ENCODE measurements around the gene DSCAM. TPM values are rescaled to one million over a fixed set of nuclear protein-coding genes. Genes with fewer than 3 reads are reported as not detected.

The DSCAM gene
- polyA plus RNA-seq, 1 experiment = not detected

GRCh38 chr21:40208206-40208947 is 638.6 kb downstream of the DSCAM start:
- no peak overlapping the region for H3K4me3 ChIP-seq (ENCODE audit: low read depth, low read length)
- CTCF ChIA-PET = no interaction called here
- no peak for TF ChIP-seq CTCF (IDR thresholded peaks at IDR 0.05; ENCODE audit: low read depth, low read length)
- POLR2A ChIA-PET = no interaction called here
- no peak for DNase-seq (ENCODE audit: low read depth, low spot score)
- H3K27me3 ChIP-seq (ENCODE audit: control insufficient read depth, insufficient read depth, low read length) = no peaks in the 10 kb centered on the region
- no peak overlapping the region for H3K27ac ChIP-seq (ENCODE audit: low read depth, low read length)
- peaks cover 31% of the 10 kb centered on the region for H3K9me3 ChIP-seq (ENCODE audit: control insufficient read depth, insufficient read depth, low read length)

- ChIA-PET POLR2A (no interaction called here), CTCF (no interaction called here)
These were observed 646.0 kb downstream of the DSCAM start for GRCh38 chr21:40200946-40201345.

GRCh38 chr21:40200126-40200525 is 646.8 kb downstream of the DSCAM start:
- no peaks in the 10 kb centered on the region for H3K27me3 ChIP-seq (ENCODE audit: control insufficient read depth, insufficient read depth, low read length)
- peaks cover 30% of the 10 kb centered on the region for H3K9me3 ChIP-seq (ENCODE audit: control insufficient read depth, insufficient read depth, low read length)
- ChIA-PET CTCF (no interaction called here), POLR2A (no interaction called here)
- no peak for TF ChIP-seq CTCF (IDR thresholded peaks at IDR 0.05; ENCODE audit: low read depth, low read length)
- no peak for DNase-seq (ENCODE audit: low read depth, low spot score)
- H3K4me3 ChIP-seq (ENCODE audit: low read depth, low read length) = no peak overlapping the region
- no peak overlapping the region for H3K27ac ChIP-seq (ENCODE audit: low read depth, low read length)

More at GRCh38 chr21:40200946-40201345, 646.0 kb downstream of the DSCAM start:
- no peaks in the 10 kb centered on the region for H3K27me3 ChIP-seq (ENCODE audit: control insufficient read depth, insufficient read depth, low read length)
- no peak overlapping the region for H3K4me3 ChIP-seq (ENCODE audit: low read depth, low read length)
- peaks cover 27% of the 10 kb centered on the region for H3K9me3 ChIP-seq (ENCODE audit: control insufficient read depth, insufficient read depth, low read length)
- TF ChIP-seq CTCF (IDR thresholded peaks at IDR 0.05; ENCODE audit: low read depth, low read length) = no peak
- DNase-seq (ENCODE audit: low read depth, low spot score) = no peak
- no peak overlapping the region for H3K27ac ChIP-seq (ENCODE audit: low read depth, low read length)

GRCh38 chr21:40194185-40194980 is 652.6 kb downstream of the DSCAM start:
- Histone ChIP-seq H3K27me3 (ENCODE audit: control insufficient read depth, insufficient read depth, low read length) (no peaks in the 10 kb centered on the region), H3K27ac (ENCODE audit: low read depth, low read length) (no peak overlapping the region), H3K9me3 (ENCODE audit: control insufficient read depth, insufficient read depth, low read length) (peaks cover 36% of the 10 kb centered on the region), H3K4me3 (ENCODE audit: low read depth, low read length) (no peak overlapping the region)
- DNase-seq (ENCODE audit: low read depth, low spot score) = no peak
- POLR2A ChIA-PET = no interaction called here
- TF ChIP-seq CTCF (IDR thresholded peaks at IDR 0.05; ENCODE audit: low read depth, low read length) = no peak
- CTCF ChIA-PET = no interaction called here

- Histone ChIP-seq H3K9me3 (ENCODE audit: control insufficient read depth, insufficient read depth, low read length) (peaks cover 40% of the 10 kb centered on the region), H3K27ac (ENCODE audit: low read depth, low read length) (no peak overlapping the region), H3K27me3 (ENCODE audit: control insufficient read depth, insufficient read depth, low read length) (no peaks in the 10 kb centered on the region), H3K4me3 (ENCODE audit: low read depth, low read length) (no peak overlapping the region)
- CTCF ChIA-PET = interaction anchor here (0.6 kb wide), 1 partner anchor 382 kb away, joined by 3 read pairs; no protein-coding TSS in a partner anchor
- no peak for TF ChIP-seq CTCF (IDR thresholded peaks at IDR 0.05; ENCODE audit: low read depth, low read length)
- DNase-seq (ENCODE audit: low read depth, low spot score) = no peak
- POLR2A ChIA-PET = no interaction called here
These were observed 655.3 kb downstream of the DSCAM start for GRCh38 chr21:40191616-40192015.
